A549 (cell line): ENCODE measurements around the gene KRT35. TPM values are rescaled to one million over a fixed set of nuclear protein-coding genes. Genes with fewer than 3 reads are reported as not detected.

Experiments used
- ATAC-seq, 2 experiments: fragments of 200-7000 bp in 1 of 2; fragments of >200 bp in 1 of 2; cut with Nextera tagmentation in 1 of 2; cut with Tn5 transposase in 1 of 2; 3 replicates each; pipeline versions ENCODE4 v1.8.0 to v1.9.1; 2018 to 2020; ENCODE audit warnings: mild to moderate bottlenecking in 1 of 2, moderate library complexity in 1 of 2
- CTCF ChIA-PET: fragments of 300-600 bp; sonication (Branson Sonifier 250); formaldehyde crosslinking; extraction: SDS; loops from one replicate; lab custom pipeline; 2021; ENCODE audit warnings: antibody characterized with exemption, inconsistent platforms; lab: Yijun Ruan, JAX
- POLR2A ChIA-PET: fragments of 350-600 bp; formaldehyde crosslinking; extraction: SDS; loops from one replicate; lab custom pipeline; 2021; ENCODE audit warnings: antibody characterized with exemption, inconsistent platforms; lab: Yijun Ruan, JAX
- DNase-seq, 2 experiments: peaks; one replicate each; pipeline versions ENCODE4 v3.0.0 to v3.0.0-alpha.2; 2011 to 2016; ENCODE audit warnings: low read depth in 1 of 2, low spot score in 1 of 2
- FAIRE-seq: peaks from 2 replicates; lab custom pipeline; 2011; peaks lifted over from hg19 to GRCh38; lab: Jason Lieb, UNC
- H3K27ac ChIP-seq, 2 experiments: fragments of >200 bp; sonication (Bioruptor Twin); formaldehyde crosslinking; 3 replicates each; pipeline ENCODE4 v1.5.1; 2016 to 2017
- H3K4me1 ChIP-seq: fragments of >200 bp; sonication (Bioruptor Twin); formaldehyde crosslinking; 3 replicates; pipeline ENCODE4 v1.6.1; 2016
- H3K4me2 ChIP-seq: fragments of >200 bp; sonication (Bioruptor Twin); formaldehyde crosslinking; 3 replicates; pipeline ENCODE4 v1.6.1; 2016
- H3K4me3 ChIP-seq: fragments of >200 bp; sonication (Bioruptor Twin); formaldehyde crosslinking; 3 replicates; pipeline ENCODE4 v1.5.1; 2016
- H3K9me3 ChIP-seq: fragments of >200 bp; sonication (Bioruptor Twin); formaldehyde crosslinking; 3 replicates; pipeline ENCODE4 v1.6.1; 2016
- BHLHE40 ChIP-seq: IDR thresholded peaks from 2 replicates; pipeline ENCODE4 v1.6.1; 2012; ENCODE audit warnings: low read depth, low read length, inconsistent platforms
- CBX2 ChIP-seq: fragments of 200-600 bp; sonication (generic); IDR thresholded peaks from 2 replicates; pipeline ENCODE4 v1.6.1; 2016; ENCODE audit warnings: low read depth, mild to moderate bottlenecking, borderline replicate concordance
- CEBPB ChIP-seq, 2 experiments: fragments of >200 bp in 1 of 2; sonication (Bioruptor Twin) in 1 of 2; formaldehyde crosslinking in 1 of 2; IDR thresholded peaks; 2 replicates each; pipeline ENCODE4 v1.6.1; 2012 to 2016
- CHD4 ChIP-seq: fragments of 200-600 bp; sonication (generic); IDR thresholded peaks from 2 replicates; pipeline ENCODE4 v1.6.1; 2016; ENCODE audit warnings: antibody characterized with exemption, mild to moderate bottlenecking, borderline replicate concordance
- EHF ChIP-seq: fragments of 250-450 bp; sonication (Bioruptor Pico); IDR thresholded peaks from 2 replicates; pipeline ENCODE4 v1.5.0; 2020; ENCODE audit warnings: mild to moderate bottlenecking
- ESRRA ChIP-seq: fragments of 150-350 bp; IDR thresholded peaks from 2 replicates; pipeline ENCODE4 v1.6.1; 2014; ENCODE audit warnings: mild to moderate bottlenecking, low read length, borderline replicate concordance
- FOSB ChIP-seq: fragments of 250-450 bp; sonication (Bioruptor Pico); IDR thresholded peaks from 2 replicates; pipeline ENCODE4 v1.5.0; 2020; ENCODE audit warnings: mild to moderate bottlenecking, moderate library complexity
- FOSL2 ChIP-seq, 2 experiments: fragments of 450-650 bp in 1 of 2; fragments of >200 bp in 1 of 2; sonication (Bioruptor Twin) in 1 of 2; formaldehyde crosslinking; IDR thresholded peaks; 2 replicates each; pipeline versions ENCODE4 v1.5.0 to v1.6.1; 2016 to 2020; ENCODE audit warnings: mild to moderate bottlenecking in 1 of 2, moderate library complexity in 1 of 2
- HOXA7 ChIP-seq: fragments of 250-450 bp; sonication (Bioruptor Pico); IDR thresholded peaks from 2 replicates; pipeline ENCODE4 v1.5.0; 2020; ENCODE audit warnings: mild to moderate bottlenecking, moderate library complexity
- KDM5A ChIP-seq: fragments of 200-600 bp; sonication (generic); IDR thresholded peaks from 2 replicates; pipeline ENCODE4 v1.6.1; 2016; ENCODE audit warnings: antibody characterized with exemption, mild to moderate bottlenecking
- NFE2L2 ChIP-seq: fragments of 150-350 bp; conservative IDR thresholded peaks from 2 replicates; pipeline ENCODE4 v1.6.1; 2014; ENCODE audit warnings: low read length
- NR3C1 ChIP-seq: fragments of >200 bp; sonication (Bioruptor Twin); formaldehyde crosslinking; IDR thresholded peaks from 3 replicates; pipeline ENCODE4 v1.6.1; 2017
- PBX3 ChIP-seq: IDR thresholded peaks from 2 replicates; pipeline ENCODE4 v1.6.1; 2012
- PHF8 ChIP-seq: fragments of 200-600 bp; sonication (generic); IDR thresholded peaks from 2 replicates; pipeline ENCODE4 v1.6.1; 2016; ENCODE audit warnings: low read depth, mild to moderate bottlenecking, antibody characterized with exemption, moderate library complexity, borderline replicate concordance
- POLR2A ChIP-seq: IDR thresholded peaks from 2 replicates; pipeline ENCODE4 v1.6.1; 2012; ENCODE audit warnings: mild to moderate bottlenecking, low read length
- POLR2AphosphoS2 ChIP-seq: conservative IDR thresholded peaks from 2 replicates; pipeline ENCODE4 v1.6.1; 2012; ENCODE audit warnings: low read length, improper control_type of control experiment, inconsistent platforms
- RAD21 ChIP-seq, 2 experiments: fragments of >200 bp in 1 of 2; sonication (Bioruptor Twin) in 1 of 2; formaldehyde crosslinking in 1 of 2; IDR thresholded peaks in 1 of 2; conservative IDR thresholded peaks in 1 of 2; 2 replicates in 1 of 2; 3 replicates in 1 of 2; pipeline ENCODE4 v1.6.1; 2012 to 2018; ENCODE audit warnings: inconsistent platforms in 1 of 2
- RCOR1 ChIP-seq: fragments of 150-350 bp; IDR thresholded peaks from 2 replicates; pipeline ENCODE4 v1.6.1; 2014; ENCODE audit warnings: antibody characterized with exemption, low read length, low read depth
- RFX5 ChIP-seq: fragments of 450-650 bp; IDR thresholded peaks from 2 replicates; pipeline ENCODE4 v1.7.1; 2014; ENCODE audit warnings: antibody characterized with exemption, mild to moderate bottlenecking, moderate library complexity
- SMC3 ChIP-seq: fragments of >200 bp; sonication (Bioruptor Twin); formaldehyde crosslinking; IDR thresholded peaks from 3 replicates; pipeline ENCODE4 v1.6.1; 2018; ENCODE audit warnings: inconsistent platforms
- ZSCAN20 ChIP-seq: fragments of 250-450 bp; sonication (Bioruptor Pico); IDR thresholded peaks from 2 replicates; pipeline ENCODE4 v1.8.0; 2022; ENCODE audit warnings: mild to moderate bottlenecking, moderate library complexity
- WGBS: methylation state at CpG from one replicate; pipeline ENCODE4 v1.1.6; 2017; ENCODE audit errors: missing lambda C conversion rate; 5-methylcytosine and 5-hydroxymethylcytosine counted together
- polyA plus RNA-seq, 4 experiments: library from polyadenylated mRNA; depleted of rRNA in 3 of 4; stranded (reverse); fragments of >200 nt; fragmentation: RNase III in 1 of 4; extraction: RNeasy Plus Mini Kit Qiagen cat#74134 plus additional on column Dnase treatment in 1 of 4; gene quantifications; 2 replicates in 3 of 4; 3 replicates in 1 of 4; pipeline ENCODE4 v1.2.3, GENCODE V29; 2011 to 2017
- TF ChIP-seq, protein P1 (sequence below): fragments of >200 bp; sonication (Bioruptor Twin); formaldehyde crosslinking; IDR thresholded peaks from 3 replicates; pipeline ENCODE4 v1.6.1; 2016

Gene KRT35
- polyA plus RNA-seq, 2 of the 4 experiments (the other 2 are of a cell fraction): not detected

DNA sequence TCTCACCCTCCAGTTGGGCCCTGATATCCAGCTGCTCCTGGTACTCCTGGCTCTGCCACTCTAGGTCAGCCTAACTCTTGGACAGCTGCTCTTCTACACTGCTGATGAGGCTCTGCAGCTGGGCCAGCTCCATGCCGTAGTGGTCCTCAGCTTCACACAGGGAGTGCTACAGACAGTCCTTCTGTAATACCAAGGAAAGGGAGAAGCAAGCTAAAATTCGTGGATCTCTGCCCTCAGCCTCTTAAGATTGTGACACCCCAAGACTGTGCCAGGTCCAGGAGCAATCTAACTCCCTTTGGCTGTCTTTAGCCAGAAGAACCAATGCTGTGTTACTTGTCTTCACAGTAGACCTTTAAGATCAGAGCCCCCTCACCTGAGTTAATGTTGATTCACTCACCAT, 32.4 kb downstream of the KRT35 start:
- POLR2A ChIA-PET: no interaction called here
- no peaks in the 10 kb centered on the region for H3K9me3 ChIP-seq
- no peak for FAIRE-seq

DNA sequence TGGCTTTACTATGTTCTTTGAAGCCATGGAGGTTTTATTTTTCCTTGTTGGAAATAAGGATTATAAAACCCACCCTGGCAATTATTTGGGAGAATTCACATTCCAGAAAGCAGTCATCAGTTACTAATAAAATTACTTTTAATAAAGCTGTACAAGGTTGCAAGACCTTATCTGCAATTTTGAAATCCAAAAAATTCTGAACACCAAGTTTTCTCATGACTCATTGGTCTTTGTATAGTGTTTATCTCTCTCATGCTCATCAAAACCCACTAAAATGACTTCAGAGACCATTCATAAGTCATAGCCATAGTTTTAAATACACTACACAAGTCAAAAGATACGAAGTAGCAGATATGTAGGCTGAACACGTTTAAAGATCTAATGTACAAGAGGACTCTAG, 34.1 kb downstream of the KRT35 start:
- ATAC-seq (no peak), FAIRE-seq (peak; percentile 63), DNase-seq (no peak)
- CTCF ChIA-PET: interaction anchor here (1.0 to 3.0 kb wide), 4 partner anchors 9 to 103 kb away, joined by 3 to 15 read pairs (median 5); no protein-coding TSS in a partner anchor
- TF ChIP-seq SMC3 (no peak), PHF8 (no peak), HOXA7 (CRISPR knock-in tag) (no peak), FOSB (CRISPR knock-in tag) (no peak), FOSL2 (IDR thresholded peaks at IDR 0.05) (no peak), FOSL2 (CRISPR knock-in tag; IDR thresholded peaks at IDR 0.05) (no peak), ZSCAN20 (CRISPR knock-in tag) (no peak), PBX3 (no peak), CHD4 (no peak), ESRRA (no peak), CEBPB (IDR thresholded peaks at IDR 0.05) (no peak)
- H3K4me3 ChIP-seq: no peak overlapping the region
- POLR2A ChIA-PET: interaction anchor here (0.7 kb wide), 1 partner anchor 543 kb away, joined by 9 read pairs; no protein-coding TSS in a partner anchor
- WGBS: 35% methylated on average over 2 of the region's 2 CpGs
- no peaks in the 10 kb centered on the region for H3K9me3 ChIP-seq
- H3K27ac ChIP-seq: no peak overlapping the region
- H3K4me1 ChIP-seq: no peaks in the 10 kb centered on the region
- H3K4me2 ChIP-seq: no peak overlapping the region

More for the DNA sequence above, 32.4 kb downstream of the KRT35 start:
- DNase-seq (no peak), ATAC-seq (no peak)
- CTCF ChIA-PET: interaction anchor here (0.9 to 3.0 kb wide), 5 partner anchors 9 to 200 kb away, joined by 3 to 15 read pairs (median 5); no protein-coding TSS in a partner anchor
- Histone ChIP-seq H3K4me2 (no peak overlapping the region), H3K27ac (no peak overlapping the region), H3K4me1 (no peaks in the 10 kb centered on the region), H3K4me3 (no peak overlapping the region)
- 50% methylated on average over 2 of the region's 2 CpGs for WGBS
- TF ChIP-seq HOXA7 (CRISPR knock-in tag): no peak
- TF ChIP-seq KDM5A: no peak
- no peak for TF ChIP-seq RFX5
- no peak for TF ChIP-seq RAD21 (conservative IDR thresholded peaks at IDR 0.05 in 1 of 2, IDR thresholded peaks at IDR 0.05 in 1 of 2)
- TF ChIP-seq POLR2AphosphoS2: no peak
- TF ChIP-seq NR3C1: no peak
- TF ChIP-seq EHF (CRISPR knock-in tag): no peak

GRCh38 chr17:41444640-41445039, 36.3 kb downstream of the KRT35 start:
- ATAC-seq (no peak), FAIRE-seq (no peak)
- Histone ChIP-seq H3K9me3 (no peaks in the 10 kb centered on the region), H3K4me1 (no peaks in the 10 kb centered on the region), H3K4me3 (no peak overlapping the region), H3K4me2 (no peak overlapping the region)
- 45% methylated on average over 3 of the region's 3 CpGs for WGBS
- POLR2A ChIA-PET: no interaction called here
- CTCF ChIA-PET: interaction anchor here (0.8 to 3.3 kb wide), 4 partner anchors 12 to 104 kb away, joined by 3 to 13 read pairs (median 4); no protein-coding TSS in a partner anchor
- TF ChIP-seq NFE2L2 (no peak), NR3C1 (no peak), SMC3 (no peak), BHLHE40 (no peak), POLR2A (no peak), FOSB (CRISPR knock-in tag) (no peak), CBX2 (no peak), RCOR1 (no peak), FOSL2 (IDR thresholded peaks at IDR 0.05) (no peak), FOSL2 (CRISPR knock-in tag; IDR thresholded peaks at IDR 0.05) (no peak)
- TF ChIP-seq, protein P1, sequence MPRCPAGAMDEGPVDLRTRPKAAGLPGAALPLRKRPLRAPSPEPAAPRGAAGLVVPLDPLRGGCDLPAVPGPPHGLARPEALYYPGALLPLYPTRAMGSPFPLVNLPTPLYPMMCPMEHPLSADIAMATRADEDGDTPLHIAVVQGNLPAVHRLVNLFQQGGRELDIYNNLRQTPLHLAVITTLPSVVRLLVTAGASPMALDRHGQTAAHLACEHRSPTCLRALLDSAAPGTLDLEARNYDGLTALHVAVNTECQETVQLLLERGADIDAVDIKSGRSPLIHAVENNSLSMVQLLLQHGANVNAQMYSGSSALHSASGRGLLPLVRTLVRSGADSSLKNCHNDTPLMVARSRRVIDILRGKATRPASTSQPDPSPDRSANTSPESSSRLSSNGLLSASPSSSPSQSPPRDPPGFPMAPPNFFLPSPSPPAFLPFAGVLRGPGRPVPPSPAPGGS: no peak
- TF ChIP-seq, all 56 proteins: peak for 0
- DNase-seq: no peak
- no peak overlapping the region for H3K27ac ChIP-seq
